Right lobe of liver (tissue), 6 donors: Measurements from ENCODE around the gene CYFIP1. TPM values are rescaled to one million over a fixed set of nuclear protein-coding genes. Genes with fewer than 3 reads are reported as not detected.

Source experiments
- ATAC-seq, 4 donors: fragments of 200-7000 bp; cut with Tn5 transposase; one replicate each; pipeline ENCODE4 v1.9.1; 2020; ENCODE audit warnings: mild to moderate bottlenecking in 4 of 4, moderate library complexity in 4 of 4
- DNase-seq, 3 donors: peaks; one replicate each; pipeline ENCODE4 v3.0.0-alpha.2; 2020
- H3K27ac ChIP-seq, 3 donors: fragments of 200-600 bp; one replicate each; pipeline ENCODE4 v1.8.0; 2022
- H3K27me3 ChIP-seq, 2 donors: fragments of 200-600 bp; one replicate each; pipeline ENCODE4 v1.8.0; 2022
- H3K36me3 ChIP-seq, 4 donors: fragments of 200-600 bp; sonication (generic) in 1 of 4; one replicate each; pipeline versions ENCODE4 v1.5.1 to v1.8.0; 2017 to 2022; ENCODE audit warnings: control low read depth in 1 of 4
- H3K4me1 ChIP-seq, 4 donors: fragments of 200-600 bp; sonication (generic) in 1 of 4; one replicate each; pipeline versions ENCODE4 v1.5.1 to v1.8.0; 2017 to 2022; ENCODE audit warnings: control low read depth in 1 of 4
- H3K4me3 ChIP-seq, 3 donors: fragments of 200-600 bp; one replicate each; pipeline ENCODE4 v1.8.0; 2022
- H3K9me3 ChIP-seq, 4 donors: fragments of 200-600 bp; sonication (generic) in 1 of 4; one replicate each; pipeline versions ENCODE4 v1.5.1 to v1.8.0; 2017 to 2022; ENCODE audit warnings: control low read depth in 1 of 4
- CTCF ChIP-seq, 4 donors: fragments of 200-600 bp in 3 of 4; fragments of 450-650 bp in 1 of 4; IDR thresholded peaks; one replicate each; pipeline versions ENCODE4 v1.5.1 to v1.8.0; 2016 to 2022; ENCODE audit warnings: antibody characterized with exemption in 4 of 4, mild to moderate bottlenecking in 2 of 4
- POLR2A ChIP-seq: fragments of 450-650 bp; IDR thresholded peaks from one replicate; pipeline ENCODE4 v1.6.1; 2017; ENCODE audit warnings: antibody characterized with exemption, mild to moderate bottlenecking
- WGBS: methylation state at CpG from one replicate; pipeline ENCODE4 v1.1.6; 2018; ENCODE audit warnings: low coverage, low lambda C conversion rate; ENCODE audit not compliant: insufficient coverage; ENCODE audit errors: missing lambda C conversion rate; 5-methylcytosine and 5-hydroxymethylcytosine counted together
- intact Hi-C, 2 donors: fragments of 100-400 bp; cut with DNase I; formaldehyde crosslinking; loops; one replicate each; pipeline versions ENCODE4 v1.11.2 to v1.14.1; 2022
- total RNA-seq, 6 experiments: library from RNA; depleted of rRNA in 2 of 6; stranded (reverse); fragments of >200 nt in 2 of 6; fragmentation: NEBNext Ultra II Directional in 3 of 6; extraction: Animal tissue kit (Norgen Biotek cat#: 25700) in 3 of 6; gene quantifications; one replicate each; pipeline versions ENCODE4 v1.1.0 to v1.2.4, GENCODE V29; 2016 to 2023
- donor health status: DM: no; HTN: yes; CAD: no.
- donor health status: DM: no; HTN: no; CAD: no.
- donor health status: DM: no; HTN: no; CAD: no.
- donor health status: DM: no; HTN: yes; CAD: no.
- donor health status: DM: no; HTN: yes; CAD: no.

Gene CYFIP1
- total RNA-seq, 6 experiments from 2014 or later: 44.3 to 73.2 (median 50.7) TPM

- no peak for TF ChIP-seq CTCF (IDR thresholded peaks at IDR 0.05)
- TF ChIP-seq POLR2A: no peak
- Histone ChIP-seq H3K4me1 (no peaks in the 10 kb centered on the region), H3K36me3 (peaks cover 12 to 74% (median 24%) of the 10 kb centered on the region in 4 donors), H3K27me3 (no peaks in the 10 kb centered on the region), H3K4me3 (no peak overlapping the region), H3K9me3 (no peaks in the 10 kb centered on the region), H3K27ac (no peak overlapping the region)
- no peak for DNase-seq
- 92% methylated on average over 2 of the region's 8 CpGs for WGBS
- no peak for ATAC-seq
- intact Hi-C loops: no loop called here
Observed at GRCh38 chr15:22877607-22878006, 102.6 kb downstream of the CYFIP1 start.

GRCh38 chr15:22877117-22877516 is 103.1 kb downstream of the CYFIP1 start:
- Histone ChIP-seq H3K36me3 (peaks cover 14 to 69% (median 24%) of the 10 kb centered on the region in 4 donors), H3K4me3 (no peak overlapping the region), H3K9me3 (no peaks in the 10 kb centered on the region), H3K4me1 (no peaks in the 10 kb centered on the region), H3K27me3 (no peaks in the 10 kb centered on the region), H3K27ac (no peak overlapping the region)
- no peak for DNase-seq
- TF ChIP-seq POLR2A (no peak), CTCF (IDR thresholded peaks at IDR 0.05) (no peak)
- intact Hi-C loops: no loop called here
- ATAC-seq: no peak
- 92% methylated on average over 4 of the region's 5 CpGs for WGBS

GRCh38 chr15:22874966-22875365 is 105.2 kb downstream of the CYFIP1 start:
- TF ChIP-seq CTCF (IDR thresholded peaks at IDR 0.05) (no peak), POLR2A (no peak)
- intact Hi-C loops: no loop called here
- 96% methylated on average over 7 of the region's 7 CpGs for WGBS
- Histone ChIP-seq H3K9me3 (no peaks in the 10 kb centered on the region), H3K27ac (no peak overlapping the region), H3K4me1 (no peaks in the 10 kb centered on the region), H3K36me3 (peaks cover 14 to 77% (median 23%) of the 10 kb centered on the region in 4 donors), H3K4me3 (no peak overlapping the region), H3K27me3 (no peaks in the 10 kb centered on the region)
- DNase-seq (no peak), ATAC-seq (no peak)

GRCh38 chr15:22874256-22874655 is 105.9 kb downstream of the CYFIP1 start:
- DNase-seq (no peak), ATAC-seq (no peak)
- intact Hi-C loops: no loop called here

More at GRCh38 chr15:22874256-22874655, 105.9 kb downstream of the CYFIP1 start:
- Histone ChIP-seq H3K27ac (no peak overlapping the region), H3K36me3 (peaks cover 14 to 84% (median 24%) of the 10 kb centered on the region in 4 donors), H3K4me1 (no peaks in the 10 kb centered on the region), H3K27me3 (no peaks in the 10 kb centered on the region), H3K9me3 (no peaks in the 10 kb centered on the region), H3K4me3 (no peak overlapping the region)
- WGBS: 98% methylated on average over 4 of the region's 8 CpGs
- TF ChIP-seq CTCF (IDR thresholded peaks at IDR 0.05): no peak
- no peak for TF ChIP-seq POLR2A
